SK-N-SH (cell line): ENCODE data around the gene FAM204A. TPM values are rescaled to one million over a fixed set of nuclear protein-coding genes. Genes with fewer than 3 reads are reported as not detected.

Source experiments
- CTCF ChIA-PET: fragments of 300-600, 350-600 bp; formaldehyde crosslinking; extraction: SDS; loops from one replicate; lab custom pipeline; 2021; lab: Yijun Ruan, JAX
- POLR2A ChIA-PET: fragments of 350-600 bp; sonication (Branson Sonifier 250); formaldehyde crosslinking; extraction: SDS; loops from one replicate; lab custom pipeline; 2020; ENCODE audit warnings: antibody characterized with exemption, inconsistent platforms; lab: Yijun Ruan, JAX
- DNase-seq: peaks from one replicate; pipeline ENCODE4 v3.0.0; 2012
- H2AFZ ChIP-seq: fragments of 200-600 bp; sonication (generic); 2 replicates; pipeline ENCODE4 v1.8.1; 2016; ENCODE audit warnings: antibody characterized with exemption, mild to moderate bottlenecking, low read depth
- H3F3A ChIP-seq: fragments of 200-600 bp; sonication (generic); replicated peaks from 2 replicates; pipeline ENCODE3; 2016; ENCODE audit warnings: antibody characterized with exemption, mild to moderate bottlenecking; ENCODE audit not compliant: insufficient read depth
- H3K27ac ChIP-seq, 2 experiments: fragments of 200-500 bp in 1 of 2; fragments of 200-600 bp in 1 of 2; sonication (Bioruptor generic) in 1 of 2; sonication (generic), shearing (Covaris generic) in 1 of 2; 2 replicates each; pipeline versions ENCODE4 v1.5.1 to v1.6.1; 2014 to 2016; ENCODE audit warnings: low read depth in 2 of 2, inconsistent platforms in 1 of 2, low read length in 1 of 2, mild to moderate bottlenecking in 1 of 2, mixed read lengths in 1 of 2
- H3K27me3 ChIP-seq: fragments of 200-600 bp; sonication (generic), shearing (Covaris generic); 2 replicates; pipeline ENCODE4 v1.6.1; 2016; ENCODE audit warnings: mixed run types; ENCODE audit not compliant: insufficient read depth
- H3K36me3 ChIP-seq, 2 experiments: fragments of 200-500 bp in 1 of 2; fragments of 200-600 bp in 1 of 2; sonication (Bioruptor generic) in 1 of 2; sonication (generic) in 1 of 2; replicated peaks in 1 of 2; 2 replicates each; pipeline versions ENCODE3 to v1.5.1; 2014 to 2016; ENCODE audit warnings: low read length in 1 of 2, mild to moderate bottlenecking in 1 of 2; ENCODE audit not compliant: insufficient read depth in 2 of 2, control insufficient read depth in 1 of 2
- H3K4me1 ChIP-seq, 2 experiments: fragments of 200-500 bp in 1 of 2; fragments of 200-600 bp in 1 of 2; sonication (Bioruptor generic) in 1 of 2; sonication (generic), shearing (Covaris generic) in 1 of 2; 2 replicates each; pipeline versions ENCODE4 v1.5.1 to v1.6.1; 2014 to 2016; ENCODE audit warnings: low read depth in 1 of 2, low read length in 1 of 2, mixed run types in 1 of 2; ENCODE audit not compliant: insufficient read depth in 2 of 2, control insufficient read depth in 1 of 2
- H3K4me2 ChIP-seq: fragments of 200-600 bp; sonication (generic), shearing (Covaris generic); 2 replicates; pipeline ENCODE4 v1.6.1; 2017; ENCODE audit warnings: mixed run types
- H3K4me3 ChIP-seq, 2 experiments: fragments of 200-500 bp in 1 of 2; fragments of 200-600 bp in 1 of 2; sonication (Bioruptor generic) in 1 of 2; sonication (generic), shearing (Covaris generic) in 1 of 2; 2 replicates each; pipeline versions ENCODE4 v1.5.1 to v1.8.1; 2014 to 2016; ENCODE audit warnings: low read depth in 2 of 2, inconsistent platforms in 1 of 2, low read length in 1 of 2, mild to moderate bottlenecking in 1 of 2, mixed read lengths in 1 of 2, moderate library complexity in 1 of 2
- H3K79me2 ChIP-seq: fragments of 200-600 bp; sonication (generic); 2 replicates; pipeline ENCODE4 v1.8.1; 2017; ENCODE audit warnings: mild to moderate bottlenecking; ENCODE audit not compliant: insufficient read depth
- H3K9ac ChIP-seq: fragments of 200-600 bp; sonication (generic); 2 replicates; pipeline ENCODE4 v1.6.1; 2017; ENCODE audit warnings: mixed run types
- H3K9me2 ChIP-seq: fragments of 200-600 bp; sonication (generic); 2 replicates; pipeline ENCODE4 v1.6.1; 2017; ENCODE audit warnings: mixed run types
- H3K9me3 ChIP-seq: fragments of 200-600 bp; sonication (generic); 2 replicates; pipeline ENCODE4 v1.6.1; 2017; ENCODE audit warnings: mixed run types, mild to moderate bottlenecking, moderate library complexity
- H4K20me1 ChIP-seq: fragments of 200-600 bp; sonication (generic); 2 replicates; pipeline ENCODE4 v1.6.1; 2017; ENCODE audit warnings: mild to moderate bottlenecking, mixed run types; ENCODE audit not compliant: insufficient read depth
- EP300 ChIP-seq, 2 experiments: IDR thresholded peaks; 2 replicates each; pipeline versions ENCODE4 v1.4.0 to v1.6.1; 2012; ENCODE audit warnings: borderline replicate concordance in 1 of 2, low read depth in 1 of 2, low read length in 1 of 2
- FOXJ3 ChIP-seq: sonication (generic); formaldehyde crosslinking; IDR thresholded peaks from 2 replicates; pipeline ENCODE4 v1.5.1; 2020; ENCODE audit warnings: mild to moderate bottlenecking, missing genetic modification reagents
- FOXM1 ChIP-seq: IDR thresholded peaks from 2 replicates; pipeline ENCODE4 v1.4.0; 2012; ENCODE audit warnings: low read depth, mild to moderate bottlenecking
- MEF2A ChIP-seq: IDR thresholded peaks from 2 replicates; pipeline ENCODE4 v1.4.0; 2012; ENCODE audit warnings: low read depth, borderline replicate concordance
- NFIC ChIP-seq: IDR thresholded peaks from 2 replicates; pipeline ENCODE4 v1.4.0; 2012; ENCODE audit warnings: borderline replicate concordance
- NRF1 ChIP-seq: IDR thresholded peaks from 2 replicates; pipeline ENCODE4 v1.6.1; 2012; ENCODE audit warnings: low read depth, mild to moderate bottlenecking, low read length
- PBX3 ChIP-seq: IDR thresholded peaks from 2 replicates; pipeline ENCODE4; 2012
- RFX5 ChIP-seq: IDR thresholded peaks from 2 replicates; pipeline ENCODE4 v1.6.1; 2012; ENCODE audit warnings: mild to moderate bottlenecking, improper control_type of control experiment, low read length
- TEAD4 ChIP-seq: IDR thresholded peaks from 2 replicates; pipeline ENCODE4 v1.4.0; 2012; ENCODE audit warnings: mild to moderate bottlenecking, borderline replicate concordance; ENCODE audit not compliant: insufficient read depth
- USF1 ChIP-seq: IDR thresholded peaks from 2 replicates; pipeline ENCODE4 v1.4.0; 2012; ENCODE audit warnings: low read depth, borderline replicate concordance
- USF2 ChIP-seq: fragments of 150-350 bp; IDR thresholded peaks from 2 replicates; pipeline ENCODE4 v1.6.1; 2017; ENCODE audit warnings: antibody characterized with exemption, low read length, low read depth, borderline replicate concordance
- YY1 ChIP-seq: IDR thresholded peaks from 2 replicates; pipeline ENCODE4 v1.4.0; 2012; ENCODE audit warnings: low read depth, mild to moderate bottlenecking
- WGBS: methylation state at CpG from one replicate; pipeline ENCODE4 v1.1.6; 2017; ENCODE audit warnings: low lambda C conversion rate; 5-methylcytosine and 5-hydroxymethylcytosine counted together
- polyA plus RNA-seq, 3 experiments: library from polyadenylated mRNA; depleted of rRNA; stranded (reverse); fragments of >200 nt; gene quantifications; 2 replicates each; pipeline ENCODE4 v1.2.3, GENCODE V29; 2012

Gene FAM204A
- polyA plus RNA-seq, 1 of the 3 experiments (the other 2 are of a cell fraction): 10.8 TPM

GRCh38 chr10:118362103-118362502 is 20.0 kb upstream of the FAM204A start:
- Histone ChIP-seq H3K36me3 (no peaks in the 10 kb centered on the region), H3K9me2 (no peaks in the 10 kb centered on the region), H3F3A (no peaks in the 10 kb centered on the region), H3K4me3 (no peak overlapping the region), H3K27ac (no peak overlapping the region), H3K9ac (no peak overlapping the region), H4K20me1 (no peaks in the 10 kb centered on the region), H3K4me1 (no peaks in the 10 kb centered on the region), H2AFZ (no peak overlapping the region), H3K9me3 (no peaks in the 10 kb centered on the region), H3K27me3 (no peaks in the 10 kb centered on the region), H3K79me2 (no peaks in the 10 kb centered on the region), H3K4me2 (no peak overlapping the region)
- no peak for DNase-seq
- CTCF ChIA-PET: no interaction called here
- TF ChIP-seq FOXM1 (no peak), FOXJ3 (no peak)
- 40% methylated on average over 1 of the region's 1 CpG for WGBS
- POLR2A ChIA-PET: no interaction called here

GRCh38 chr10:118358327-118358726 is 16.2 kb upstream of the FAM204A start:
- Histone ChIP-seq H3K27ac (no peak overlapping the region), H3K9me2 (no peaks in the 10 kb centered on the region), H3K27me3 (no peaks in the 10 kb centered on the region), H3F3A (no peaks in the 10 kb centered on the region), H4K20me1 (no peaks in the 10 kb centered on the region), H3K4me3 (no peak overlapping the region), H3K36me3 (no peaks in the 10 kb centered on the region), H3K4me2 (no peak overlapping the region), H3K9ac (no peak overlapping the region), H3K4me1 (no peaks in the 10 kb centered on the region), H3K9me3 (no peaks in the 10 kb centered on the region), H2AFZ (no peak overlapping the region), H3K79me2 (no peaks in the 10 kb centered on the region)
- CTCF ChIA-PET: interaction anchor here (0.6 to 1.2 kb wide), 2 partner anchors 86 to 862 kb away, joined by 3 to 4 read pairs; no protein-coding TSS in a partner anchor
- TF ChIP-seq YY1: no peak
- TF ChIP-seq NRF1: no peak
- no peak for TF ChIP-seq USF1
- POLR2A ChIA-PET: no interaction called here
- 67% methylated on average over 6 of the region's 6 CpGs for WGBS
- no peak for DNase-seq

- ChIA-PET POLR2A (no interaction called here), CTCF (interaction anchor here (0.6 to 1.2 kb wide), 2 partner anchors 87 to 862 kb away, joined by 3 to 4 read pairs; no protein-coding TSS in a partner anchor)
- H3K27ac ChIP-seq: no peak overlapping the region
- H3K9me3 ChIP-seq: no peaks in the 10 kb centered on the region
- H3K4me2 ChIP-seq: no peak overlapping the region
- no peaks in the 10 kb centered on the region for H3F3A ChIP-seq
- H3K27me3 ChIP-seq: no peaks in the 10 kb centered on the region
- no peaks in the 10 kb centered on the region for H3K9me2 ChIP-seq
- DNase-seq: no peak
- H3K9ac ChIP-seq: no peak overlapping the region
- H3K36me3 ChIP-seq: no peaks in the 10 kb centered on the region
- H3K79me2 ChIP-seq: no peaks in the 10 kb centered on the region
- no peaks in the 10 kb centered on the region for H4K20me1 ChIP-seq
- H3K4me1 ChIP-seq: no peaks in the 10 kb centered on the region
- no peak overlapping the region for H2AFZ ChIP-seq
- WGBS: 35% methylated on average over 3 of the region's 3 CpGs
- TF ChIP-seq FOXJ3 (no peak), RFX5 (no peak), EP300 (IDR thresholded peaks at IDR 0.05; ENCODE audit: borderline replicate concordance in 1 of 2, low read depth in 1 of 2, low read length in 1 of 2) (no peak), TEAD4 (no peak), PBX3 (no peak), USF2 (no peak), NFIC (no peak), YY1 (no peak), MEF2A (no peak), USF1 (no peak)
- no peak overlapping the region for H3K4me3 ChIP-seq
Measured at GRCh38 chr10:118357841-118358240, 15.7 kb upstream of the FAM204A start.
